ENCODE data around the gene NAA50.

GRCh38 chr3:113745756-113746547 is at the start of gene NAA50:
- TF ChIP-seq GATA3 (IDR thresholded peaks at IDR 0.05; ENCODE audit: low read depth, low read length), result no peak
- no peak for TF ChIP-seq GATA2 (IDR thresholded peaks at IDR 0.05; ENCODE audit: low read depth, low read length)

Data from SH-SY5Y (cell line).